Ascending aorta (tissue), 2 donors: ENCODE measurements around the gene ASAP2. TPM values are rescaled to one million over a fixed set of nuclear protein-coding genes. Genes with fewer than 3 reads are reported as not detected.

Source experiments
- DNase-seq, 2 donors: peaks; one replicate each; pipeline ENCODE4 v3.0.0-alpha.2; 2019; ENCODE audit warnings: low spot score in 2 of 2
- H3K27ac ChIP-seq, 2 donors: fragments of 200-600 bp; sonication (generic); one replicate each; pipeline ENCODE4 v1.5.1; 2016 to 2017; ENCODE audit warnings: mild to moderate bottlenecking in 1 of 2
- H3K27me3 ChIP-seq: fragments of 200-600 bp; sonication (generic); one replicate; pipeline ENCODE4 v1.5.1; 2017
- H3K36me3 ChIP-seq, 2 donors: fragments of 200-600 bp; sonication (generic); one replicate each; pipeline ENCODE4 v1.5.1; 2016
- H3K4me1 ChIP-seq, 2 donors: fragments of 200-600 bp; sonication (generic); one replicate each; pipeline ENCODE4 v1.5.1; 2016 to 2017; ENCODE audit warnings: mild to moderate bottlenecking in 1 of 2
- H3K4me3 ChIP-seq, 2 donors: fragments of 200-600 bp; sonication (generic); one replicate each; pipeline ENCODE4 v1.5.1; 2016 to 2017; ENCODE audit warnings: mild to moderate bottlenecking in 1 of 2
- H3K9me3 ChIP-seq, 2 donors: fragments of 200-600 bp; sonication (generic); one replicate each; pipeline ENCODE4 v1.5.1; 2016
- intact Hi-C: fragments of 100-400 bp; cut with DNase I; formaldehyde crosslinking; loops from one replicate; pipeline ENCODE4 v1.15.1; 2023
- total RNA-seq: library from RNA; depleted of rRNA; stranded (reverse); fragments of >200 nt; gene quantifications from one replicate; pipeline ENCODE4 v1.1.0, GENCODE V29; 2016
- TF ChIP-seq, protein P1 (sequence below), 3 experiments: fragments of 200-600 bp in 2 of 3; fragments of 450-650 bp in 1 of 3; sonication (generic) in 2 of 3; IDR thresholded peaks; one replicate each; pipeline ENCODE4 v1.5.1; 2016 to 2019; ENCODE audit warnings: antibody characterized with exemption in 3 of 3, mild to moderate bottlenecking in 1 of 3, moderate library complexity in 1 of 3

The ASAP2 gene
- total RNA-seq, 1 donor from 2014 or later: 56.9 TPM

DNA sequence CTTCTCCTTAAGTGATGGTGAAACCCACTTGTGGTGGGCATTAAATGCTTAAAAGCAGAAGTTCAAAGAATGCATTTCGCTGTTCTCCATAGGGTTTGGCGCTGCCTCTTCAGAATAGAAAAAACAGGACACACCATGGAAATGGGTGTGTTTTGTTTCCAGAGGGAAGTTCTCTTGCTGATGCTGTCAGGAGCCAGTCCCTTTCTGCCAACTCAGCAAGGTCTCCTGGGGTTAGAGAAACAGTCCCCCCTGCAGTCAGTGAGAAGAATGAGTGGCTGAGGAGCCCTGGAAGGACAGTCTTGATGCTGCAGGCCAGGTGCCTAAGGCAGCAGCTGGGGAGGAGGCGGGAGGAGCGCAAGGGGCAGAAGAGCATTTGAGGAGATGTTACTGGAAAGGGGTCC lies 37.8 kb upstream of the ASAP2 start:
- H3K27me3 ChIP-seq: no peaks in the 10 kb centered on the region
- no peak overlapping the region for H3K27ac ChIP-seq
- intact Hi-C loops: no loop called here
- no peak overlapping the region for H3K4me3 ChIP-seq
- H3K36me3 ChIP-seq: no peaks in the 10 kb centered on the region
- no peak for DNase-seq
- peaks cover 4 to 8% of the 10 kb centered on the region in 2 donors for H3K4me1 ChIP-seq
- no peaks in the 10 kb centered on the region for H3K9me3 ChIP-seq
- TF ChIP-seq, protein P1, sequence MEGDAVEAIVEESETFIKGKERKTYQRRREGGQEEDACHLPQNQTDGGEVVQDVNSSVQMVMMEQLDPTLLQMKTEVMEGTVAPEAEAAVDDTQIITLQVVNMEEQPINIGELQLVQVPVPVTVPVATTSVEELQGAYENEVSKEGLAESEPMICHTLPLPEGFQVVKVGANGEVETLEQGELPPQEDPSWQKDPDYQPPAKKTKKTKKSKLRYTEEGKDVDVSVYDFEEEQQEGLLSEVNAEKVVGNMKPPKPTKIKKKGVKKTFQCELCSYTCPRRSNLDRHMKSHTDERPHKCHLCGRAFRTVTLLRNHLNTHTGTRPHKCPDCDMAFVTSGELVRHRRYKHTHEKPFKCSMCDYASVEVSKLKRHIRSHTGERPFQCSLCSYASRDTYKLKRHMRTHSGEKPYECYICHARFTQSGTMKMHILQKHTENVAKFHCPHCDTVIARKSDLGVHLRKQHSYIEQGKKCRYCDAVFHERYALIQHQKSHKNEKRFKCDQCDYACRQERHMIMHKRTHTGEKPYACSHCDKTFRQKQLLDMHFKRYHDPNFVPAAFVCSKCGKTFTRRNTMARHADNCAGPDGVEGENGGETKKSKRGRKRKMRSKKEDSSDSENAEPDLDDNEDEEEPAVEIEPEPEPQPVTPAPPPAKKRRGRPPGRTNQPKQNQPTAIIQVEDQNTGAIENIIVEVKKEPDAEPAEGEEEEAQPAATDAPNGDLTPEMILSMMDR (IDR thresholded peaks at IDR 0.05): no peak

DNA sequence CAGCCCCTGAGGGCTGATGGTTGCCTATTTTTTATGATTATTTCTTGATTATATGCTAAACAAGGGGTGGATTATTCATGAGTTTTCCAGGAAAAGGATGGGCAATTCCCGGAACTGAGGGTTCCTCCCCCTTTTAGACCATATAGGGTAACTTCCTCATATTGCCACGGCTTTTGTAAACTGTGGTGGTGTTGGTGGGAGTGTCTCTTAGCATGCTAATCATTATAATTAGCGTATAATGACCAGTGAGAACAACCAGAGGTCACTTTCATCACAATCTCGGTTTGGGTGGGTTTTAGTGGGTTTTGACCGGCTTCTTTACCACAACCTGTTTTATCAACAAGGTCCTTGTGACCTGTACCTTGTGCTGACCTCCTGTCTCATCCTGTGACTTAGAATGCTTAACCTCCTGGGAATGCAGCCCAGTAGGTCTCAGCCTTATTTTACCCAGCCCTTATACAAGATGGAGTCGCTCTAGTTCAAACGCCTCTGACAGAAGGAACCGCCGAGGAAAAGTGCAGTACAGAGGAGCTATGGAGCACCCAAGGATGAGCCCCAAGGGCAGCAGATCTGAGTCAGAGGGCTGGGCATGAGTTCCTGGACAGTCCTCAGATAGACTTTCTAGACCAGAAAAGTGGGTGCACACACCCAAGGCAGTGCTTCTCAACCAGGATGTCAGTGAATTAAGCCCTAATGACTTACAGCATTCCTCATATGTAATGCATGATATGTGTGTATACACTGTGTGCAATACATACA lies 37.1 kb upstream of the ASAP2 start:
- Histone ChIP-seq H3K9me3 (no peaks in the 10 kb centered on the region), H3K27me3 (no peaks in the 10 kb centered on the region), H3K4me1 (peaks cover 0 to 3% of the 10 kb centered on the region in 2 donors), H3K36me3 (no peaks in the 10 kb centered on the region), H3K4me3 (no peak overlapping the region), H3K27ac (no peak overlapping the region)
- DNase-seq: no peak
- intact Hi-C loops: no loop called here
- TF ChIP-seq, protein P1 (IDR thresholded peaks at IDR 0.05): no peak

DNA sequence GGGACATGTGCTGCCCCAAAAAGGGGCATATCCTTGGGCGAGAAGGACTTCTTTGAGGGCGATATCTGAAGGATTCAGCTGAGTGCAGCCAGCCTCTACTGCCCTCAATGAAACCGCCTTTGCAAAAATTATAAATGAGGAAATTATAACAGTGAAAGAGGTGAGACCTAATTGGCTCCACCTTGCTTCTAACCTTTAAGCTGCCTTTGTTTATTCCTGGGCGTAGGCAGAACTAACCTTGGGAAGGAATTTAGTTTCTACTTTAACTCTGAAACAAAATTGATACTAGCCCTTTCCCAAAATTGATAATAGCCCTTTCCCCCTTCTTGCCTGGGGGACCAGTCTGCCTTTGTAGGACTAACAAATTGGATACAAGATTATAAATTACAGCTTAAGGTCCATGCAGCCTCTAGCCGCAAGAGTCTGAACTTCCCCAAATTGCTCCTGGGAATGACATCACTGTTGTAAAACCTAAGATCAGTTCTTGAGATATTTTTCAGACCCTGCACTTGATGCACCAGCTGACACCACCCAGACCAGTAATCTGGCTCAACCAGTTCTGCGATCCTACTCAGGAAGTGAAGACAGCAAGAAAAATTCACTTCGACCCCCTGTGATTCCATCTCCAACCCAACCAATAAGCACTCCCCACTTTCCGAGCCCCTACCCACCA lies 36.0 kb upstream of the ASAP2 start:
- Histone ChIP-seq H3K27me3 (no peaks in the 10 kb centered on the region), H3K9me3 (no peaks in the 10 kb centered on the region), H3K4me1 (peaks cover 0 to 2% of the 10 kb centered on the region in 2 donors), H3K4me3 (no peak overlapping the region), H3K36me3 (no peaks in the 10 kb centered on the region), H3K27ac (no peak overlapping the region)
- DNase-seq: no peak
- TF ChIP-seq, protein P1 (IDR thresholded peaks at IDR 0.05): no peak
- intact Hi-C loops: no loop called here

DNA sequence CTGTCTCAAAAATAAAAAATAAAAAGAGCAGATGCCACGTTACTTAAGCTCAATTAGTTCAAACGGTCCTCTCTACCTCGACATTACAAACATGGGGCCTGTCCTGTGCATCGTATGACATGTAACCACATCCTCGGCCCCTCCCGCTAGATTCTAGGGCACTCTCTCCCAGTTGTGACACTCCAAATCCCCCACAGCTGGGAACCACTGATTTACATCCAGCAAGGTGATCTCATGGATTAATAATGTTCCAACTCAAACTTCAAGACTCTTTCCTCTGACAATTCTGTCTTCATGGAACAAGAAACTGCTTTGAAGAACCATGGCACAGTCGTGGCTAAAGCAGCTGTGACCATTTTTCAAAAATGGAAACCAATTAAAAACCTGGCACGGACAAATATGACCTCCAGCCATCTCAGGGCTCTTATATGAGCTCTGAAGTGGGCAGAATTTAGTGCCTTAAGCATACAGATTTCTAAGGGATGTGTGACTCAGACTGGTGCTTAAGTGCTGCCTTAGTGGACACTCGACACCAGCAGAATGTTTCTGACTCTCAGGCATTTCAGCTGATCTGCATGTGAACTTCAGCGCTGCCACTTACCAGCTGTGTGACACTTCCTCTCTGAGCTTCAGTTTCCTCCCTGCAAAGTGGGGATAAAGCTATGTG lies 31.7 kb upstream of the ASAP2 start:
- H3K4me3 ChIP-seq: no peak overlapping the region
- peak overlapping the region; percentile 13 to 91 for H3K27ac ChIP-seq
- DNase-seq: no peak
- peaks cover 11 to 16% of the 10 kb centered on the region in 2 donors for H3K4me1 ChIP-seq
- no peaks in the 10 kb centered on the region for H3K9me3 ChIP-seq
- no peaks in the 10 kb centered on the region for H3K36me3 ChIP-seq
- H3K27me3 ChIP-seq: no peaks in the 10 kb centered on the region
- intact Hi-C loops: loop anchor here (5.0 kb wide), 1 partner anchor 33 kb away; no protein-coding TSS in a partner anchor
- TF ChIP-seq, protein P1 (IDR thresholded peaks at IDR 0.05): no peak

DNA sequence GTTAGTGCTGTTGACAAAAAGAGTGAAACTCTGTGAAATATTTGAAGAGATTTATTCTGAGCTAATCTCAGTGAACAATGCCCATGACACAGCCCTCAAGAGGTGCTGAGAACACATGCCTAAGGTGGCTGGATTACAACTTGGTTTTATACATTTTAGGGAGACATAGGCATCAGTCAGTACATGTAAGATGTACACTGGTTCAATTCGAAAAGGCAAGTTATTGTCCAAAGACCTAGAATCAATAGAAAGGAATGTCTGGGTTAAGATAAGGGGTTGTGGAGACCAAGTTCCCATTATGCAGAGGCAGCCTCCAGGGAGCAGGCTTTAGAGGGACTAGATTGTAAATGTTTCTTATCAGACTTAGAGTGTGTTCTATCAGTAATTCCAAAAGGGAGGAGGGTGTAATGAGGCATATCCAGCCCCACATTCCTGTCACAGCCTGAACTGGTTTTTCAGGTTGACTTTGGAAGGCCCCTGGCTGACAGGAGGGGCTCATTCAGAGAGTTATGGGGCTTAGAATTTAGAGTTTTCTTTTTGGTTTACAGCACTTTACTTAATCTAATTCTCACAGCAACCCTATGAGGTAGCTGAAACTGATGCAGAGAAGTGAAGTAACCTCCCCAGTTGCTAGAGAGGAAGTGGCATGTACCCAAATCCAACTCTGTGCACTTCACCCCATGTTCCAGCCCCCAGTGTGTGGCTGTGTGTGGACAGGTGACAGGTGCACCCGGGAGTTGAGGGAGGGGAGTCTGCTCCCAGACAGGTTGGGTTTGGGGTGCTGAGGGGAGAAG lies 28.3 kb upstream of the ASAP2 start:
- intact Hi-C loops: loop anchor here (5.0 kb wide), 1 partner anchor 36 kb away; no protein-coding TSS in a partner anchor
- Histone ChIP-seq H3K4me1 (peaks cover 11 to 28% of the 10 kb centered on the region in 2 donors), H3K36me3 (no peaks in the 10 kb centered on the region), H3K27ac (peak overlapping the region; percentile 91 to 96), H3K4me3 (peak overlapping the region in 1 of 2 donors; percentile 23), H3K27me3 (no peaks in the 10 kb centered on the region), H3K9me3 (no peaks in the 10 kb centered on the region)
- no peak for DNase-seq
- TF ChIP-seq, protein P1 (IDR thresholded peaks at IDR 0.05): no peak
